NT2/D1 (cell line): ENCODE measurements around the gene AK8.

Experiments
- YY1 ChIP-seq: IDR thresholded peaks from 2 replicates; pipeline ENCODE4 v1.6.1; 2011; ENCODE audit not compliant: insufficient read length, insufficient read depth
- ZNF274 ChIP-seq: IDR thresholded peaks from 2 replicates; pipeline ENCODE4 v1.6.1; 2011; ENCODE audit warnings: mild to moderate bottlenecking, low read depth, low read length

DNA sequence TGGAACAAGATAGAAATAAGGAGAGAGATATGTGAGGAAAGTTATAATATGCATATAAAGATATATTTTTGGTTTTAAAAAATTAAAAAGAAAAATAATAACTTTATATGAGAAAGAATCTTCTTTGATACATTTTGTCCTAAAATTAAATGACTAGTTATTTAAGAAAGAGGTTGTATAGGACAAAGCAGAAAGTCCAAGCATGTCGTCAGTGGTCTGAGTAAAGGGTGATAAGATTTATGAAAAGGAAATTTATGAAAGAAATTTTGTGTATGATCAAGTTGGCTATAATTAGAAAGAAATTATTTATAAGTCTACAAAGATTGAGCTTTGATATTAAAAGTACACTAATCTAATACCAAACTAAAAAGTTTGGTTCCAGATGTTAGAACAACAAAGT lies 175.8 kb downstream of the AK8 start:
- TF ChIP-seq YY1 (no peak), ZNF274 (no peak)
